Stromal cell of bone marrow (primary cell): ENCODE data around the gene DFFB.
"Not testable (repeated sequence)": the region's sequence is repeated elsewhere in the genome, so short reads cannot be mapped to it uniquely, and the experiment has no call there.

Experiments
- DNase-seq: peaks from one replicate; pipeline ENCODE4 v3.0.0-alpha.2; 2012; ENCODE audit warnings: low read depth

Gene DFFB

DNA sequence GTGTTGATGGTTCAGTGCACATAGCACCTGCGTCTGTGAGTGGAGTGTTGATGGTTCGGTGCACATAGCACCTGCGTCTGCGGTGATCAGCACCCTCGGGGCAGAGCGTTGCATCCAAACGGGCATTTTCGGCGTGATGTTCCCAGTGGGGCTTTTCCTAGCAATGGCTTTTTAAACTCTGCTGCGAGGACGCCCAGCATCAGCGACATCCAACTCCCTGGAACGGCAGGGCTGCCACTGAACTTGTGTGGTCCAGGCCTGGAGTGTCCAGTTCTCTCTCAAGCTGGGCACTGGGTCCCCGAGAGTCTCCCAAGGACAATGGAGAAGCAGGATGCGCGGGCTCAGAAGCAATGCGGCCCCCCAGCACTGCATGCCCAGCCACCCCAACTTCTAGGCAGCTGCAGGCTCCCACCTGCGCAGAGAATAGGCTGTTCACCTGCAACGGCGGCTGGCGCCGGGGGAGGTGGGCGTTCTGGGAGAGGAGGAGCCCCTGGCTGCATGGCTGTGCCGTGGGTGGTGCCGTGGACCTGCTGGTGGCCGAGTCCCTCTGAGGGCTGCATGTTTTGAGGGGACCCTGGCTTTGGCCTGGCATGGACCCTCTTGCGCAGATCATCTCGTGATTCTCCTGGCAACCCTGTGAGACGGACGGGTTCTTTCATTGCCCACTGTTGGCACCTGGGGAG, 52.9 kb downstream of the DFFB start:
- no peak for DNase-seq

DNA sequence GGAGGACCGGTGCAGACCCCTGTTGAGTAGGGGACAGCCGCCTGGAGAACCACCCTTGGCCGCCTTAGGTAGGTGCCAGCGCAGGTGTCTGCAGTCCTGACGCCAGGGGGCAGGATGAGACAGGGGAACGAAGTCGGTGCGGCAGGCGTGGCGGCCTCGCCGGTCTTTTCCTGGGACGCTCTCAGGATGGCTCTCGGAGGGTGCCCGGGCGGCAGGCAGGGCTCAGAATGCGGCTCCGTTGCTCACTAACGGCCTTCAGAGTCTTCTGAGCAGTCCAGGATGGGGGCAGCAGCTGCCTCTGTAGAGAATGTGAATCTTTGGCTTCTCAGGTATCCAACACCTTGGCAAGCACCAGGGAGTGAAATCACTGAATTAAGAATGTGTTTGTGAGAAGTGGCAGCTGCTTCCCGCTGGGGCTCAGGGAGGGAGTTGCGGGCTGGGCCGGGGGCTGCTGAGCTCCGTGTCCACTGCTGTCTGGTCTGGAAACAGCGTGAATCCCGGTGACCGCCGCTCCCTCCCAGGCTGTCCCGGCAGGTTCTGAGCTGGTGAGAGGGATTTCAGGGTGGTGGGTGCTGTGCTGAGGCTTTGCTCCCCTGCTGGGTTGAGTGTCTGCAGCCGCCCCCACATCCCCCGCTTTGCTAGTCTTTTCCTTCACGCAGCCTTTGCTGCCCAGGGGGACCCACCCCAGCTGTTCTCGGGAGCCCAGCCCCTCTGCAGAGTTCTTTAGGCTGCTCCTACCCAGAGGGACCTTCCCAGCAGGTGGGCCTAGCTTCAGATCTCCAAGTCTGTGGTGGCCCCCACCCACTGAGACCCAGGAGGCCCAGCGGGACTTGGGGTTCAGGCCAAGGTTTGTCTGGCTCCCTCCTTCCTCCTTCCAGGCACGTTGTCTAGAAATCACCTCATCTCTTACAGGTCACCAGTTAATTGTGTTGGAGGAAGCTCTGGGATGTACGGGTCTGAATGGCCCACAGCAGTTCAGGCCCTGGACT, 53.9 kb downstream of the DFFB start:
- no peak for DNase-seq

DNA sequence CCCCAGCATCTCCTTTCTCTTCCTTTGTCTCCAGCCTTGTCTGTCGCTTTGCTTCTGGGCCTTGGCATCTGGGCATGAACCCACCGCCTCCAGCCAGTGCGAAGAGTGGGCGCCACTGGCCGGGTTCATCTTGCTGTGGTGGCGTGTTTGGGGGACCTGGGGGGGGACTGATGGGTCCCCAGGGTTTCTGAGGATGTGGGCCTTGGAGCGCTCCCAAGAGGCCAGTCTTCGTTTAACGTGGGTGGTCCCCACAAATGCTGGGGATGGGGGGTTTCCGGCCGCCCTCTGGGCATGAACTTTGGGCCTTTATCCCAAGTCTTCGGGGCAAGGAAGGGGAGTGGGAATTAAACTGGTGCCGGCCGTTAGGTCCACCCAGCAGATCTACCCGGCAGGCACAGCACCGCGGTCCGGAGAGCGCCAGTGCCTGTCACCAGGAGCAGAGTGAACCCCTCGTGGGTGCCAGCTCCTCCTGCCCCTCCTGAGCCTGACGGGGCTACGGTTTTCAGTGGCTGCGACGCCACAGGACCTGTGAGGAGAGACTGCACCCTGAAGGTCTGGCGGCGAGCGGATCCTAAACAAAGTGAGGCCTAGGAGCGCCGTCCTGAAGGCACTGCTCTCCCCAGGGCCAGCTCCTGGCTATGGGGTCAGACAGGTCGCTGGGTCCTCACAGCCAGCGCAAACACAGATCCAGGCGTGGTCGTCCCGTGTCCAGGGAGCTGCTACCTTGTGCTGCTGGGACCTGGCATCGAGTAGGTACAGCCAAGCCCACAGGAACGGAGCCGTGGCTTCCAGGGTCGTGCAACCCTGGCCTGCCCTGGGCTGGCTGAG, 54.9 kb downstream of the DFFB start:
- DNase-seq: no peak

DNA sequence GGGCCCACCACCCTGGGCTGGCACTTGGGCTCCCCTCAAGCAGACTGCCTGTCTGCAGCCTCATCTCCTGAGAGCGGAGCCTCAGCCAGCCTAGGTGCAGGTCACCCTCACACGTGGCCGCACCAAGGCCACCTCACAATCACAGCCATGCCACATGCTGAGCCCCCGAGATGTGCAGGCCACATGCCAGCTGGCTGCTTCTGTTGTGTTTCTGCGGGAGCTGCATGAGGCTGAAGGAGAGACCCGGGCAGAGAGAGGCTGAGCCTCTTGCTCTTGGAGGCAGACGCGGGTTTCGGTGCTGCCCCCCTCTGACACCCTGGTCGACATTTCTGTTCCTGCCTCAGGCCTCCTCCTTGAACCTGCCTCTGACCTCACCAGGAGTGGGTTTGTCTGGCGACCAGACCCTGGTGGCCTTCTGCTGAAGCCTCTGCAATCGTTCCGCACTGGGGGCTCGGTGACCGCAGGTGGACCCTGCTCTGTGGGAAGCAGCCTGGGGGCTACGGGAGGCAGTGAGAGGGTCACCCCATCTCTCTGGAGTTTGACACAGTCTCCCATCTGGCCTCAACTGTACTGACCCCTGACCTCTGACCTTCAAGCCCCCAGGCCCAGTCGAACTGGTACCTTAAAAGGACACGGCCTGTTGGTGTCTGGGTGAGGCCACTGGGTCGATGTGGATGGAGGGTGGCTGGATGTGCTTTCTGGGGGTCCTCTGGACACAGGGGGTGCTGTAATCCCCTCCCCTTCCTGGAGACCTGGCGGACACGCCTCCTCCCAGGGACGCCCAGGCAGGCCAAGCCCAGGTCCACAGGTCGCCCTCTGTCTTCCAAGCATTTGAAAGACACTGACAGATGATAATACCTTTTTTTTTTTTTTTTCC, 55.8 kb downstream of the DFFB start:
- no peak for DNase-seq

DNA sequence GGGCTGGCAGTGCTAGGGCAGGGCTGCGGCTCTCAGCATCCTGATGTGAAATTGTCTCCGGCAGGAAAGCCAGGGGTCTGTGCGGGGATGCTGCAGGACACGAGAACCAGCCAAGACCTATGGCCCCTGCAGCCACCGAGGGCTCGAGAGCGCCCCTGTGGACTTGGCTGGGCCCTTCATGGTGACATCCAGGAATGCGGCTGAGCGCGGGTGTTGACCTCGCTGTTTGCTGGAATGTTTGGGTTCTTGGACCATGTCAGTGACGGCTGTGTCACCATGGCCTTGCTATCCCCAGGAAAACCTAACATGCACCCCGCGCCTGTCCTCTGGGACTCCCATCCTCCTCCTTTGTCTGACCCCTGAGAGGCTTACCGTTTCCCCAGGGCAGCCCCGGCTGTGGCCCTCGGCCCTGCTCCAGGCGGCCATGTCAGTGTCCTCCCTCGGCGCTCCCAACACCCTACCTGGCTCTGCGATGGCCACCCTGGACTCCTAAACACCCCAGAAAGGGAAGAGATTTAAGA, 57.1 kb downstream of the DFFB start:
- DNase-seq: no peak

DNA sequence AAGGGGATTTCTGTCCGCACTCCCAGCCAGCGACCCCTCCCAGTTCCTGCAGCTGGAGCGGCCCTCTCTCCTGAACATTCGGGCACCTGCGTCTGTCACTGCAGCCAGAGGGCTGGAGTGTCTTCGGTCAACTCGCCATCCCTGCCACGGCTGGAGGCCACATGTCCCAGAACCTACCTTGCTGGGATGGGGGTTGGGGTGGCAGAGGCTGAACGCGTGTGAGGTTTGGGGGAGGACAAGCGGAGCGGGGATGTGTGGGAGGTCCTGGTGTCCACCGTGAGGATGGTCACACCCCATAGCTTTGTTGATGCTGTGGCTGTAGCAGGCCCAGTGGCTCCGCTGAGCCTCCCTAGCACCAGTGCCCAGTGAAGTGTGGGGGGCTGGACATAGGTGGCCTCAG, 57.6 kb downstream of the DFFB start:
- DNase-seq: no peak

DNA sequence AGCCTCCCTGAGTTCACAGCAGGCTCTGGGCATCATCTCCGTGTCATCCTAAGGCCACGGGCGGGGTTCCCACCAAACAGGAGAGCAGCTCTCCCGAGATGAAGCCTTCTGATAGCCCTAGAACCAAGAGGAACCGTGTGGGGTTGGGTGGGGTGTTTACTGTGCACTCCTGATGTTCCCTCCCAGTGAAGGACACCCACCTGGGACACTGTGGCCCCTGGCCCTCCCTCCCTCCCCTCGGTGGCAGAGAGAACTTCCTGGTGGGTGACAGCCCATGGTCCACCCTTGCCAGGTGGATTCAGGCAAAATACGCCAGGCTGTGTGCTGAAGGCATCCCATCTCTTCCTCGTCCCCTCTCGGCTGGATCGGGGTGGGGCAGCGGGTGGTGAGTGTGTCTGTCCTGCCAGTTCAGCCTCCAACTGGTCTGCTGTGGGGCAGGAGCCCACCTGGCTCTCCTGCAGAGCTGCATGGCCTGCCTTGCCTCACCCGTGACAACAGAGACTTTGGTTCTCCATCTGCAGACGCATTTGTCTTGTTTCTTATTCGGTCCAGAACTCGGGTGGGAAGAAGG, 58.4 kb downstream of the DFFB start:
- no peak for DNase-seq

DNA sequence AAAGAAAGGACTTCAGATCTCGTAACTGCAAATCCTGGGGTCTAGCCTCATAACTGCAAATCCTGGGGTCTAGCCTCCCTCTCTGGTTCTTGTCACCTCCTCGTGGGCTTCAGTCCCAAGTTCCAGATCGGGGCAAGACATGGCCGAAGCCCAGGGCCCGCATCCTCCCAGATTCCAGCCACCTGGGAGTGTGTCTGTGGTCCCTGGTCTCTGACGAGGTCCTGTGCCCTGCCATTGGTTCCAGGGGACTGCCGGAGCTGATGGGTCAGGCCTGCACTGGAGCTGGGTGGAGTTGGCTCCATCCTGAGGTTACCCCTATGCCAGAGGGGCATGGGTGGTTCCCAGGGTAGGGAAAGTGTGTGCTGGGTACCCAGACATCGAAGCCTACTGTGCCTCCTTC, 60.5 kb downstream of the DFFB start:
- DNase-seq: no peak

DNA sequence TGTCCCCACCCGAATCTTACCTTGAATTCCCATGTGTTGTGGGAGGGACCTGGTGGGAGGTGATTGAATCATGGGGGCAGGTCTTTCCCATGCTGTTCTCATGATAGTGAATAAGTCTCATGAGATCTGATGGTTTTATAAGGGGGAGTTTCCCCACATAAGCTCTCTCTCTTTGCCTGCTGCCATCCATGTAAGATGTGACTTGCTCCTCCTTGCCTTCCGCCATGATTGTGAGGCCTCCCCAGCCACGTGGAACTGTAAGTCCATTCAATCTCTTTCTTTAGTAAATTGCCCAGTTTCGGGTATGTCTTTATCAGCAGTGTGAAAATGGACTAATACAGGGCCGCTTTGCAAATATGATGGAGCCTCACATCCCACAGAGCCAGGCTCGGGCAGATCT, 61.1 kb downstream of the DFFB start:
- DNase-seq: not testable (repeated sequence)

DNA sequence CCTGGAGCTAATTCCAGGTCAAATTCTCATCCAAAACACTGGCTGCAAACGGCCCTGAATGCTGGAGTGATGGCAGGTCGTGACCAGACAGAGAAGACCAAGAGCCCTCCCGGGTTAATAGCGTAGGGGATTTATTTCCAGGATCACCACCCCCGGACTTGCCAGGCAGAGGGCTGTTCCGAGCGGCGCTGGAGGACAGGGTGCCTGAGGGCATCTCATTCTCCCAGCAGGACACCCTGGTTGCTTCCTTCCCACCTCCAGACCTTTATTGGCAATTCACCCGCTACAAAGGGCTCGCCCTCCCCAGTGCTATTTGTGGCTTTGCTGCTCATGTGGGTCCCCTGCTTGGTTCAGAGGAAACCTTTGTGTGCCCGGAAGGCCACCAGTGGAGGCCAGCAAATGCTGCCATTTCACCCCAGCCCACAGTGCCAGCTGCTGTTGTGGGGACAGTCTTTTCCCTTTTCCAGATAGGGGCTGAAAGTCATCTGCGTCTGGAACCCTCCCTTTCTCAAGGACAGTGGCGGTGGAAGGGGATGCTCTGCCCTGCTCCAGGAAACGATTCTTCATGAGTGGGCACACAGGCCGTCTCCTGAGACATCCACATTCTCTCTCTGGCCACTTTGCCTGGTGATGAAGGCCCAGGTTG, 61.8 kb downstream of the DFFB start:
- no peak for DNase-seq

DNA sequence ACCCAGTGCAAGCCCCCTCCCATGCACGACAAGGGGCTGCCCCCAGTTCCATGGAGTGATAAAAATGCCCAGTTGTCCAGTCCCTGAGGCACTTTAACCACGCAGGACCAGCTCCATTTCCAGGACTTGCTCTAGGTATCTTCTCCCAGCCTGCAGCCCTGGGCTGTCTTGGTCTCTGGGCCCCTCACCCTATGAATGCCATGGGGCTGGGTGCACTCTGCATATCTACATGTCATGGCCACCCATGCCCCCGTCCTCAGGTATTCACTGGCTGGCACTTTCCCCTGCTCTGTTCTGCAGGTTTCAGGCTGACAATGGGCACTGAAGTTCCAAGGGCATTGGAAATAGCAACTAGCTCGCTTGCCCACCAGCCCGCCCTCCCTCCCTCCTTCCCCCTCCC, 62.4 kb downstream of the DFFB start:
- no peak for DNase-seq

DNA sequence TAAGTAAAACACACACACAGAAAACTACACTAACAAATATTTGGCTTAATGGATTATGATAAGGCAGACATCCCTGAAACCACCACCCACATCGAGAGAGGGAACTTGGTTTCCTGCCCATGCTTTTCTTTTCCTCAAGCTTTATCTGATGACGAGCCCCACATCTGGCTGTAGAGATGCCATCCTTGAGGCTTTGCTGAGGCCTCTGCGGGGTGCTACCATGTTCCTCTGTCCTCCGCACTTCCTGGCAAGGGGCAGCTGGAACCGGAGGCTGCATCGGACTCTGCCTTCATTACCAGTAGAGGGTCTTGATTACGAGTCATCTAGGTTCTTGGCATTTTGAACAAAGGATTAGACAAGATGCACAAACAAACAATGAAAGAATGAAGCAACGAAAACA, 64.5 kb downstream of the DFFB start:
- DNase-seq: no peak

DNA sequence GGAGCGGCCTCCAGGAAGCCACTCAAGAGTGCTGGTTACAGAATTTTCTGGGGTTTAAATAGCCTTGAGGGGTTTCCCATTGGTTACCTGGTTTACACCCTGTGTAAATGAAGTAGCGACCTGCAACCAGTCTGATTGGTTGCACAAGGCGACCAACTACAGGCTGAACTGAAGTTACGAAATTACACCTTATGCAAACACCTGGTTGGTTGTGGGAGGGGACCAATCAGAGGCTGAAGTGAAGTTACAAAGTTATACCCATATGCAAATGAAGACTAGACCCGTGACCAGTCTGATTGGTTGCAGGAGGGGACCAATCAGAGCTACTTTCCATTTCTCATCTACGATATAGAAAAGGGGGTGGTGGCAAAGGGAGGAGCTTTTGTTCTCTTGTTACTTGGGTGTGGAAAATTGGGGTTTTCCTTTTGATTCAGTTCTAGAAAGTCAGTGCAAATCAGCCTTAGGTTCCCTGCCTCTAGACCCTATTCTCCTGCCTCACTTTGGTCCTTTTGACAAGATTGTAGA, 65.0 kb downstream of the DFFB start:
- DNase-seq: no peak

DNA sequence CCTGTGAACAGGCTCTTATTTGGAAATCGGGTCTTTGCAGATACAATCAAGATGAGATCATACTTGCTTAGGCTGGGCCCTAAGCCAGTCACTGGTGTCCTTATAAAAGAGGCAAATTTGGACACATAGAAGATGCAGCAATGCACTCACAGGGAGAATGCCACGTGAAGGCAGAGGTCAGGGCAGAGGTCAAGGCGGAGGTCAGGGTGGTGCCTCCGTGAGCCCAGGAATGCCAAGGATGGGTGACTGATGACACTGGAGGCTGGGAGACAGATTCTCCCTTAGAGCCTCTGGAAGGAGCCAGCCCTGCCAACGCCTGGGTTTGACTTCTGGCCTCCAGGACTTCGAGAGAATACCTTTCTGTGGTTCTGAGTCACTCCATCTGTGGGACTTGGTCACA, 65.6 kb downstream of the DFFB start:
- DNase-seq: no peak

DNA sequence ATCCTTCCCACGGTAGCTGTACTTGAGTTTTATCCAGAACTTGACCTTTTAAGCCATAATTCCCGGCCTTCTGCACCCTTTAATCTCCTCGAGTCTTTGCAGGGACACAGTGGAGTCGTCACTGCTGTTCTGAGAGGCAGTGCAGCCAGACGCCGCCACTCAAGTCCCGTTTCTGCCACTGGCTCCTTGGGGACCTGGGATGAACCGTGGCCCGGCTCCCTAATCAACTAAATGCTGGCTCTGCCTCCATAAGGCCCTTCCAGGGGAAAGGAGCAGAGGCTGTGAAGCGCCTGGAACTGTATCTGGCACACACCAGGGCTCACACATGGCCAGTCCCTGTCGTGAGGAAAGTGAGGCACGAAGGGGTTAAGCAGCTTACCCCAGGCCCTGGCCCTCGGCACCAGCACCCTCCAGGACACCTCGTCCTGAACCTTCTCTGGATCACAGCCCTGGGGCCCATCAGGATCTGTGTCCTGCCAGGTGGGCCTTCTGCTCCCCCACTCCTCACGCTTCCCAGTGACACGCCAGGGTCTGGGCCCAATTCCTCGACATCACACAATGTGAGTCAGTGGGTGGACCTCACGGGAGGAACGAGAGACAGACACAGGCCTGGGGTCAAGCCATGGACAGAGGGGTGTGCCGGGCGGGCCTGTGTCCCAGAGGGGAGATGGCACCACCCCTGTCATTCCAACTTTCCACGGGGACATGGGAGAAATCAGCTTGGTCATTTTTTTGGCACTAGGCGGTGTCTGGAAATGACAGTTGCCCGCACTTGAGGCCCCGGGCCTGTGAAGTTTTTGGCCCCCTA, 66.3 kb downstream of the DFFB start:
- DNase-seq: no peak

DNA sequence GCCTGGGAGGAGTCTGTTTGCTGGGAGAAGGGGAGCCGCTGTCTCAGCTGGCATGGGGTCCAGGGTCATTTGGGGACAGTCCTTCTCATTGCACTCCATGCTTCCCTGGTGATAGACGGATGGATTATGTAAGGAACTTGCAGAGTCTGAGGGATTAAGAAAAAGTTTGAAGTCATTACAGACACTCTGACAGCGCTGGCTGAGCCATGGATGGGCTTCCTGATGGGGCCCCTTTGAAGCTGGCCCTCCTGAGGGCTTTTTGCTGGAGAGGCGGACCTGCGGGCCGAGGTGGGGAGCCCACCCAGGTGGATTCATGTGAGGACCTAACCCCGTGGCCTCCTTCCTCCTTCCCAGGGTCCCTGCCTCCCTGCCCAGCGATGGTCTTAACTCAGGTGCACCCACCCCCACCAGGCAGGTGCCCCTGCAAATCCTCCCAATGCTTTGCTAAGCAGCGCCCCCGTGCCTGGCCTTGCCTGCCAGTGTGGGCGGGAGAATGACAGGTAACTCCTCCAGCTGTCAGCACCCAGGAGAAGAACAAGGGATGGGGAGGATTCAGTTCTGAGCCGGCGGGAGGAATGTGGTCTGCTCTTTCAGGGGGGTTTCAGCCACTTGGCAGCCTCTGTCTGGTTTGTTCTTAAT, 67.0 kb downstream of the DFFB start:
- no peak for DNase-seq

DNA sequence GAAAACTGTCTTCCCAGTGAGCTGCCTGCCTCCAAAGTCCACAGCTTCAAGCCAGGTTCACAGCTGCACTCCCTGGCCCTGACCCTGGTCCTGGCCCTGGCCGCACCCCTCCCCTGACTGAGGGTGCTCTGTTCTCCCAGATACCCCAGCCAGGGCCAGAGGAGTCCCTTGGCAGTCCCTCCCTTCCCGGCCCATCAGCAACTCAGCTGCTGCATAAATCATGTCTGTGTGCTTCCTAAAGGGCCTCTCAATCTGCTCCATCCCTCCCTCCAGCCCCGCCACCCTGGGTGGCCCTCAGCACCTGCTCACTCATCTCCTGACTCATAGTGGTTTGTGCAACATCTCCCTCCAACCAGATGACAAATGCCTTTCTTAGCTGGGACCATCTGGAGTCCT, 67.5 kb downstream of the DFFB start:
- no peak for DNase-seq

DNA sequence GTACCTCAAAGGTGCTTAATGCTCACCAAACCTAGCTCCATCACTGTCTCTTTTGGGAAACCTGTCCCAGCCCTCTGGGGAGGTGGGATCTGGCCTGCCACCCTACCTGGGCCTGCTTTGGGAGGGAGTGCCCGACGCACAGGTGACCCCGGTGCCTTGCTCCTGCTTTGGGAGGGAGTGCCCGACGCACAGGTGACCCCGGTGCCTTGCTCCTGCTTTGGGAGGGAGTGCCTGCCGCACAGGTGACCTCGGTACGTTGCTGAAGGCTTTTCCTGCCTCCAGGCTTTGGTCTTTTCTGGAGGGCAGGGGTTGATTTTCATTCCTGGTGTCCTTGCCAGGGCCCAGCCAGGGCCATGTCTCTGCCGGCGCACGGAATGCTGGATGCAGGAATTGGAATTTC, 68.0 kb downstream of the DFFB start:
- no peak for DNase-seq

DNA sequence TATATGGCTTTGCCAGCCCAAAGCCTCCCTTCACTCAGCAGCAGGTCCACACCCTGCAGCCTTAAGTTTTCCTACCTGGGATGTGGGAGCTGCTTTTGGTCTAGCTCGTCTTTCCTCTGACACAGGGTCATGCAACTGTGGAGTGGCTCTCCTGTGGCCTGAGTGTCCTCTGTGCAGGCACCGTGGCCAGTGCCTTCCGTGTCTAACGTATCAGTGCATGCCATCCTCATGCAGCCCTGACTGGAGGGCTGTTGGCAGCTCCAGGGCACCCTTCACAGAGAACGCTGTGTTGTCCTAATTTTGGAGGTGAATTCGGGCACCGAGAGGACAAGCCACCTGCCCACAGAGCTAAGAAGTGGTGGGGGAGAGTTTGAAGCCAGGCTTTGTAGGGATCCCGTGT, 68.5 kb downstream of the DFFB start:
- DNase-seq: no peak
